Stimulated activated CD4-positive, alpha-beta T cell treated with anti-CD3 and anti-CD28 coated beads, TNF-alpha, amount 100 ng/mL, for 4 hours (primary cell): ENCODE data around the gene TMEFF2.
"Not testable (repeated sequence)": the region's sequence is repeated elsewhere in the genome, so short reads cannot be mapped to it uniquely, and the experiment has no call there.

Source experiments
- DNase-seq, 3 experiments: peaks; one replicate each; pipeline ENCODE4 v3.0.0-alpha.2; 2020; ENCODE audit warnings: low read depth in 3 of 3

The TMEFF2 gene

DNA sequence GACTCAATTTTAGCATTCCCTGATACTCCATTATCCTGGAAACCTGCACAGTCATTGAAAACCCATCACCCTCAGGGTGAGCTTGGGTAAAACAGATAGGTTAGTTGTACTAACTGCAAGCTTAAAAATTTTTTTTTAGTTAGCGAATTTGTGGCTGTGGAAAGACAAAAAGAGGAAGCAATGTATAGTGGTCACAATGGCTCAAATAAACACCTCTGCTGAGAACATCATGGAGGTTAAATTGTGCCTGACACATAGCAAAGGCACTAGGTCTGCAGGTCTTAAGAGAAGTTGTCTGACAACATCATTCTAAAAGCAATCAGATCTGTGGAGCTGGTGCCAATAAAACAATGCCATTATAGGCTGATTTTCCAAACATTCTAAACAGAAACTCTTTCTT, 263.4 kb downstream of the TMEFF2 start:
- no peak for DNase-seq

DNA sequence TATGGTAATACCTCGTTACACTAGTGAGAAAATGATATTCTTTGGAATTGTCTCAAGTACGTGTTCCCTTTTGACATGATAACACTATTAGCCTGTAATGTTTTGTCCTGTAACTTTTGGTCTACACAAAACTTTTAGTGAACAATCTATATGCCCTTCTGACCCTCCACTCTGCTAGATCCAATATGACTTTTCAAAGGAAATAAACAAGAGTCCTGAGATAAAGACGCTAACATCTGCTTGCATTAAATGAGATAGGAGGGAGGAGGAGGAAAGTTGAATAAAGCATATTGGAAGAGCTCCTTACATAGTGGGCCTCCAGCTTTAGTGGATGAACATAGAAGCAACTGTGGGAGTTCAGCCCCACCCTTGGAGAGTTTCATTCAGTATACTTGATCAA, 264.5 kb downstream of the TMEFF2 start:
- no peak for DNase-seq

DNA sequence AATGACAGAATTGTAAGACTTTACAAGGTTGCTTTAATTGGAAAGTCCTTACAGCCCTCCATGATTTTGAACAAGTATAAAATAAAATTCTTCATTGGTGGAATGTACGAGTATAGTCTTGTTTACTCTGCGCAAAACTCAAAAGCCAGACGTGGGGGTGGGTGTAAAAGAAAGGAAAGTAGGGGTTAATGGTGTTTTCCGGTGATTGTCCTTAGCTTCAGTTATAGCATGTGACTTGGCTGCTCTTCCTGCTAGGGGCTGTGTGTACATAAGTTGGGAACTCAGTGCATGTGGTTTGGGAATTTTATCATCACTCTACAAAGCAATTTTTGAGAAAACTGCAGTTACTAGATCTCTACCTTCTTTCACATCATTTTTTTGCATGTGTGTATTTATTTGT, 265.4 kb downstream of the TMEFF2 start:
- no peak for DNase-seq

DNA sequence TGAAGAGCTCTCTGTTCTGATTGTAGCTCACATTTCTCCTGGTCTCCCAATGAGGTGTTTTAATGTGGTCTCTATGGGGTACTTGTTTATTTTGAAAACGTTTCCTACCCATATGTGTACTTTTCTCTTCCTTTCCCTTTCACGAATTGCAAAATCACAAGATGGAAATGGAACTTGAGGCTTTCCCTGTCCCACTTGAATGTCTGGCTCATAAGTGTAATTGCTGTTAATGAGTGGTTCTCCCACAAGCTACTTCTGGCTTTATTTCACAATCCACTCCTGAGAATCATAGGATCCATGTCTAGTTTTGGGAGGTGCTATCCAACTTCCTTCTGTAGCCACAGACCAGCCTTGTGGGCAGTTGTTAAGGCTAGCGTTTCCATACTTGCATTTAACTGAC, 266.7 kb downstream of the TMEFF2 start:
- DNase-seq, result no peak

DNA sequence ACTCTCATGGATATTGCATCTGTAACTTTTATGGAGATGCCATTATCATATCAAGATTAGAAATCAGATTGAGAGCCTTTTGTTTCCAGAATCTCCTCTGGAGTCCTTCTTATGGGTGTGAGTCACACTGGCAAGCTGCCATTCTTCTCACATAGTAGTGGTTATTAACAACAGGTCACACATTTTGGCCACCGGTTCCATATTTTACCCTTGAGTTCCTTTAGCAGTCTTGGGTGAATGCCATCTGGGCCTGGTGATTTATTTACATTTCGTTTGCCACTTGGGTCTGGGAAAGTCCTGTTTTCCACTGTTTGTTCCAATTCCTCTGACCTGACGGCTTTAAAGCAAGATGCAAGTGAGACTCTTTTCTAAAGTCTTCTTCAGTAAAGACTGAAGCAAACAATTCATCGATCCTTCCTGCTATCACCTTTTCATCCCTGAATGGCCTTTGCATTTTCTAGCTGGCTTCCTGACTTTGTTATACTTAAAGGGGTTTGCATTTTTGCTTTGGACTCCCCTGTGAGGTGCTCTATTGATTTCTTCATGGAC, 267.3 kb downstream of the TMEFF2 start:
- DNase-seq, result no peak

DNA sequence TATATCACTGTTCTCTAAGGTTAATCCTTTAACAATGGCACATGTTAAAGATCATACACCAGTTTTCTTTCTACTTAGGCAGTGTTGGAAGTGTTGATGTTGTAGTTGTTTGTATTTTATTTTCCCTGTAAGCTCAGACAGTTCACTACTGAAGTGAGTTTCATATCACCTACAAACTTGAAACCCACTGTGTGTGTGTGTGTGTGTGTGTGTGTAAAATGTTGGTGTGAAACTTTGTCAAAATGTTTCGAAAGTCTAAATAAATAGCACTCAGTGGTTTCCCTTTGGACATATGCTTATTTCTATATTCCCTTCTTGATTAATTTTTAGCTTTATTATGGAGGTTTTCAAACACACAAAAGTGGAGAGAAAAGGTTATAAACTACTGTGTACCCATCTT, 268.1 kb downstream of the TMEFF2 start:
- no peak for DNase-seq

DNA sequence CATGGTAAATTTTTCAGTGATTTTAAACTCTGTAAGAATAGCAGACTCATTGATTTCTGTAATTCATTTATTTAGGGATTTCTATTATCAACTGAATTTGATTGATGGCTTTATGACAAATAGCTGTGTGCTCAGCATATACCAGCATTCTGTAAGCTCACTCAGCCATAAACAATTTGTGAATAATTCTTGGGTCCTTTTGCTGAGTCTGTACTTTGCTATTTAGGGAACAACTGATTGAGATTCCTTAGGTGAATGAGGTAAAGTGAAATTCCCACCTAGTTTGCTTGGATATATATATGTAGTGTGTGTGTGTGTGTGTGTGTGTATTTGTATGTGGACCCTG, 271.1 kb downstream of the TMEFF2 start:
- no peak for DNase-seq

DNA sequence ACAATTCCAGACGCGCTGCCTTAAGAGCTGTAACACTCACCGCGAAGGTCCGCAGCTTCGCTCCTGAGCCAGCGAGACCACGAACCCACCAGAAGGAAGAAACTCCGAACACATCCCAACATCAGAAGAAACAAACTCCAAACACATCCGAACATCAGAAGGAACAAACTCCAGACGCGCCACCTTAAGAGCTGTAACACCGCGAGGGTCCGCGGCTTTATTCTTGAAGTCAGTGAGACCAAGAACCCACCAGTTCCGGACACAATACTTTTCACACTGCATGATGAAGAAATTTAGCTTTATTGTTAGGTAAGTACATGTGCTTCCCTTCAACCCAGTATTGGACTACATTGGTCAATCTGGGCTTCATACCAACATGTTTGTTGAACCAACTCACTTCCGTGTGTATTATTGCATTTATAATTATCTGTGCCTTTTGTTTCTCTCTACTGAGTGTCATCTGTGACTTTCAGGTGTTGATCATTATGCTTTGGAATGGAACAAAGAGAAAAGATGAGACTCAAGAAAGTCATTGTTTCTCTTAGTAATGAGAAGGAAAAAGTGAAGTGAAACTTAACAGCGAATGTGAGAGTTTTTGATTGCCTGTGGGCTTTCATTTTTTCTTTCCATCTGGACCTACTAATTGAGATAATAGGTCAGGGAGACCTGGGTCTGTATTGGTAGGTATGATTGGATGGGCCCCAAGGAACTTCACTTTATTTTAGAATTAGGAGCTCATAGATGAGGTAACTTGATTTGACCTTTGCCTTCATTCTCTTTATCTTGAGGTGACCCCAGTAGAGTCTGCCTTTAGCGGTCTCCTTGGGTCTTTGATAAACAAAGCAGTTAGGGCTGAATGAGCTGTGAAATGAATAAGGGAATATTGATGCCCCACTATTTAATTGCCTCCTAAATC, 271.7 kb downstream of the TMEFF2 start:
- no peak for DNase-seq

DNA sequence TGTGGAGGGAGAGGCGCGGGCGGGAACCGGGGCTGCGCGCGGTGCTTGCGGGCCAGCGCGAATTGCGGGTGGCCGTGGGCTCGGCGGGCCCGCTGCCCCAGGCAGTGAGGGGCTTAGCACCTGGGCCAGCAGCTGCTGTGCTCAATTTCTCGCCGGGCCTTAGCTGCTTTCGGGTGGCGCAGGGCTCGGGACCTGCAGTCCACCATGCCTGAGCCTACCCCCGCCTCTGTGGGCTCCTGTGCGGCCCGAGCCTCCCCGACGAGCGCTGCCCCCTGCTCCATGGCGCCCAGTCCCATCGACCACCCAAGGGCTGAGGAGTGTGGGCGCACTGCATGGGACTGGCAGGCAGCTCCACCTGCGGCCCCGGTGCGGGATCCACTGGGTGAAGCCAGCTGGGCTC, 273.1 kb downstream of the TMEFF2 start:
- not testable (repeated sequence) for DNase-seq

DNA sequence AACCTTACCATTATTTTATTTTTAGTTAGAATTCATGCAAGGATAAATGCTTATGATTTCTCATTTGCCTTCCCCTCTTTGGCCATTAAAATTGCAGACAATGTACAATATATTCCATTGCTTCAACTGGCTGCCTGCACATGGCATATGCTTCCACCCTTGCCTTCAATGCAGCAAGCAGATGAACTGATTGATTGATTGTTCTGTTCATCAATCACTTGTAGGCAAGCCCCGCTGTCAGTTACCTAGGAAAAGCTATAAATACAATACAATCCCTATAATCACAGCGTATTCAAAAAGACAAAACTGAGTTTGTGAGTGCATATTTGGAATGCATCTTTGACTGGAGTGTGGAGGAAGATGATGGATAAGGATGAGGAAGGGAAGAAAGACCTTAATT, 274.2 kb downstream of the TMEFF2 start:
- DNase-seq, result no peak

DNA sequence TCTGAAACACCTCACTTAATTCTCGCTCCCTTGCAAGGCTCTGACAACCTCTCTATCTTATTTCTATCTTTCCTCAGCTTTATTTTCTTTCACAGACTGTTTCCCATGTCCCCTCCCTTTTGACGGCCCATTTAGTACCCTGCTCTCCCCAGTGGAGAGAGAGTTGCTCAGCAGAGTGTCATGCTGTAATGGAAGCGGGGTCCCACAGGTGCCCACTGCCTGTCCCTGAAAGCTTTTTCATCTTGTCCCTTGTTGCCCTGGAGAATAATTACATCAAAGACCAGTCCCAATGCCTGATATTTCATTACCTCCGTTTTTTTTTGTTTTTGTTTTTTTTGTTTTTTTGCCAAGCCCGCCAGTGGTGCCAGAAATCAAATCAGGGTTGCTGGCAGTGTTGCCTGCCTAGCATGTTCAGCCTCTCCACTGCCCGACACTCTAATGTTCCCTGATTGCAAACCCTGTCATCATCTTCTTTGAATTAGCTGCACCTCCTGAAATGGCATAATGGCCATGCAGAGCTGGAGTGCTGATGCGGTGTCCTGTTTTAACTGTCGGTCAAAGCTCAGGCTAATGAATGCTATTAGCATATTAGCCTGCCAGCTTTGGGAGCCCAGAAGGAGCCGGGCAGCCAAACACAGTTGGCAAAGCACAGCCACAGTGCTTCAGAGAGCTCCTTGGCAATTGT, 276.6 kb downstream of the TMEFF2 start:
- DNase-seq, result no peak

DNA sequence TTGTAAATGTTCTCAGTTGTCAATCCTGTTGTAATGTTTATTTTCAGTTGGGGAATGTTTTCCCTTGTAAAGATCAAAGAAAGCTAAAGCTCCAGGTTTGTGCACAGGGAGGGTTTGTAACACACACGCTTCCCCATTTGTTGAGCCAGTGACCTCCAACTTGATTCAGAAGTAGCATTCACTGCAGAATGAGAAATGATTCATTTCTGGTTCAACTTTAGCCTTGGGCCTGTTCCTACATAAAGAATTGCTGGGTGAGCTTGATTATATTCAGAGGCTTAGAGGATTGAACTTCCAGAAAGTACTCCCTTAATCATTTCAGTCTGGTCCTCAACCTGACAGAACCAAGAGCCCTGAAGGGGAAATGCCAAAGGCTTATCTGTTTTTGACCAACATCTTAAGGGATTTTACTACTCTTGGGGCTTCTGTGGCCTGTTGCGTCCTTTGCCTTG, 277.3 kb downstream of the TMEFF2 start:
- DNase-seq, result no peak

DNA sequence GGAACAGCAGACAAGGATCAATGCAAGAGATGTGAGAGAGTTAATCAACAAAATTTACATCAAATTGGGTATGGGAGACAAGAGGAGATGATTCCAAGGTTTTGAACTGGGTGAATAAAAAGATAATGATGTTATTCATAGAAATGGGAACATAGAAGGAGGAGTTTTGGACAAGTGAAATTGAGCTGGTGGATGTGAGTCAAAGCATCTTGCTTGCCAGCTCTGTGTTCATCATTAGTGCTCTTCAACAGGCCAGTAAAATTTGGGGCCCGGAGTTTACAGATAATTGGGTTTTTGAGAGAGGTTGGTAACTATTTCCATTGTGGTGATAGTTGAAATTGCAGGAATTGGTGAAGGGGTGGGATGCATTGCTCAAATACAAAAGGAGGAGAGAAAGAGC, 277.9 kb downstream of the TMEFF2 start:
- no peak for DNase-seq

DNA sequence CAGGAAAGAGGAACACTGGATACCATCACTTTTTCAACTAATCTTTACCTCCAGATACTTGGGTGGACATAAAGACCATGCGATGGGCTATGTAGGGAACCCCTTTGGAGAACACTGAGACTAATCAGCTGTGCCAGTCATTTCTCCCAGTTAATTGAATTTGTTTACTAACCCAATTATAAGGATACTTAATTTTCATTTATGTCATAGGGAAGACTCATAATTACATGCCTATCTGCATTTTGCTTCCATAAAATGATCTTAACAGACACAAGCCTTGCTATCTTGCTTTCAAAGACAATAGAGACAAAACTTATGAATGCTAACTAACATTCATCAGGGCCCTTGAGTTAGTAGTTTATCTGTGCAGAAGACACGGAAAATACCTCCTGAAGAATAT, 279.0 kb downstream of the TMEFF2 start:
- DNase-seq, result no peak

DNA sequence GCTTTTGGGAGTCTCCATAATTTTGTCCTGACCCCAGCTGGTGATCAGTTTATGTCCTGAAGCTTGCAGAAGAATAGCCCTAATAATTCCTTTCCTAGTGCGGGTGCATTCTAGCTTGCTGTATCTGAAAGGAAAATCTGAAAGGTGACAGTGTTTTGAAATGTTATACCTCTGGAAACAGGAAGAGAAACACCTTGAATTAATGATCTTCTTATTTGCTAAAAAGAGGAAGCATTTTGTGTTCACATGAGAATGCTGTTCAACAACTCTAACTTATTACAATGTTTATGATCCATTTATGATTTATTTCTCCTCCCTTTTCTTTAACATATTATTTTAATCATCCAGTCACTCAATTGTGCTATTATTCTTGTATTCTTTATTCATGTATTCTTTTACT, 280.9 kb downstream of the TMEFF2 start:
- no peak for DNase-seq

DNA sequence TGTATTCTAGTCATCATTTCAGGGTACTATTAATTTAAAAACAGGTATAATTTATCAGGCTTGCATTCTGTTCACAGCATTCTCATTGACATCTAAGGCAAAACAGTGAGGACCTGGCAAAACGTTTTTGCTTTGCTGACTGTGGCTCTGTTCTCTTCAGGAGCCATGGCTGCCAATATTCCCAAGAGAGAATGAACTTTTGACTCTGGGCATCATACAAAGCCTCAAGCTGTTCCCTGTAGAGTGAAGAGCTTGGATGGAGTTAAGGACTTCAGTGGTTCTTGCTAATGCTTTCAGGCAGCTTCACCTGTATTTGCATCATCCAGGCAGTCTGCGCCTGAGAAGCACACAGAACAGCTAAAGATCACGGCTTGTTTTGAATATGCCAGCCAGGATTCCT, 282.0 kb downstream of the TMEFF2 start:
- DNase-seq, result no peak

DNA sequence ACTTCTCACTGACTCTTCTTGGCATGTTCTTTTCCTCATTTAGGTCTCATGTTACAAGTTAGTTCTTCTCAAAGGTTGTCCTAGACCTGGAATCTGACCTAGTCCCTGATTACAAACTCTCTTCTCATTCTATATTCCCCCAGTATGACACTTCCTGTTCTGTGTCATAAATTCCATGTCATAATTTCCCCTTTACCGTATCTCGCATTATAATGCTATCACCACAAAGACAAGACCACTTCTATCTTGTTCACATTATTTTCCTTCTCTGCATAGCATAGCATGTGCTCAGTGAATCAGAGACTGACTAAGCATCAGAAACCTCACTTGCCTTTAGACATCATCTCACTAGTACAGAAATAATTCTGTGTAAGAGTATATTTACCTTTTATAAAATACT, 284.2 kb downstream of the TMEFF2 start:
- DNase-seq, result no peak

DNA sequence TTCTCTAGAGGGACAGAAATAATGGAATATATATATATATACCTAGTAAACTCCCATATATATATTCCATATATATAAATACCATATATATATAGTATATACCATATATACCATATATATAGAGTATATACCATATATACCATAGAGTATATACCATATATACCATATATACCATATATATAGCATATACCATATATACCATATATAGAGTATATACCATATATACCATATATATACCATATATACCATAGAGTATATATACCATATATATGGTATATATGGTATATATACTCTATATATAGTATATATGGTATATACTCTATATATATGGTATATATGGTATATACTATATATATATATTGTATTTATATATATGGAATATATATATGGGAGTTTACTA, 285.9 kb downstream of the TMEFF2 start:
- no peak for DNase-seq

DNA sequence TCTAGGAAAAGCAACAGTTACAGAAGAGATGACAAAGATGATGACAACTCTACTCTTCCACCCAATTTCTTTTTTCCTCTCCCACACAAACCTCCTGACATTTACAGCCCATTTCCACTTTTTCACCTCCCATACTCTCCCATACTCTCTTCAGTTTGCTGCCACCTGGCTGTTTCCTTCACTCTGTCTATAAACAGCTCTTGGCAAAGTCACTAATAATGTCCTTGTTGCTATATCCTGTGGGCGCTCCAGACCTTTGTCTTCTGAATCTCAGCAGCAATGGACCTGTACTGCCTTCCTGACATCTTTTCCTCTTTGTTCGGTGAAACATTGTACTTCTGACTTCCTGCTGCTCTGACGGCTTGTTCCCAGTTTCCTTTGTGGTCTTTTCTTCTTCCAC, 287.2 kb downstream of the TMEFF2 start:
- no peak for DNase-seq

DNA sequence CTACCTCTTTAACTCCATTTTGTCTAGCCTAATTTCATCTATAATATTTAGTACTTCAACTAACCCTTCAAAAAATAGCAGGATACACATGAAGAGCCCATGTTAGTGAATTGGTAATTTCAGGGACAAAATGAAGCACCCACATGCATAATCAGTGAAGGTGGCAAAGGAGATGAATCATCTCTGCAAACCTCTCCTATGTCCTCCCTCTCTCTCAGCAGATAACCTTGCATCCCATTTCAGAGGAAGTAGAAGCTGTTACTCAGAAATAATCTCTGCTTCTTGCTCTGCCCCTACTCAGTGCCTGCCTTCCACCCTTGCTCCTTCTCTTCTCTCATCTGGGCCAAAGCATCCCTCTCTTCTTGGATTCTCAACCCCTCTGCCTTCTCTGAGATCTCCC, 287.6 kb downstream of the TMEFF2 start:
- no peak for DNase-seq

DNA sequence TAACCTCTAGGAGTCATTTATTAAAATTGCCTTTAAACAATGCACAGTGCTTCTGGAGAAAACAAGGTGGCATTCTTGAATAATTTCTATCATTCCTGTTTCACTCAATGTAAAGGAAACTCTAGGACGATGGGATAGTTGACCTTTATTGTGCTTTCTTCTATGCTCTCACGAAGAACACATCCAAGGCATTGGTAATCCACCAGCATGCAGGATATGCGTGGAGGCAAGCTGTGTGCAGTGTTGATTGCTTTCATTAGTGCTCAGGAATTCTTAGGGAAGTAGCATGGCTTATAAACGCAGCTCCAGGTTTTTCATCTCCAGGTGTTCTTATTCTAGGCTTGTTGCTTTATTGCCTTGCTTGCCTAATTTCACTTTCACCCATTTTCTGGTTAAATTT, 289.4 kb downstream of the TMEFF2 start:
- DNase-seq, result no peak

DNA sequence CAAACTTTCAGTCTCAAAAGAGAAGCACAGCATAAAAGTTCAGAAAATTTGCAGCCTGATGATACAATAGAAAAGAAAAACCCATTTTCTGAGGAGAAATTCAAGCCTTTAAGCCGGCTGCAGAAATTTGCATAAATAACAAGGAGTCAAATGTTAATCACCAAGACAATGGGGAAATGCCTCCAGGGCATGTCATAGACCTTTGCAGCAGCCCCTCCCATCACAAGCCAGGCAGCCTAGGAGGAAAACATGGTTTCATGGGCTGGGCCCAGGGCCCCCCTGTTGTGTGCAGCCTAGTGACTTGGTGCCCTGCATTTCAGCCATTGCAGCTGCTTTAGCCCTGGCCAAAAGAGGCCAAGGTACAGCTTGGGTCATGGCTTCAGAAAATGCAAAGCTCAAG, 293.7 kb downstream of the TMEFF2 start:
- DNase-seq, result no peak

DNA sequence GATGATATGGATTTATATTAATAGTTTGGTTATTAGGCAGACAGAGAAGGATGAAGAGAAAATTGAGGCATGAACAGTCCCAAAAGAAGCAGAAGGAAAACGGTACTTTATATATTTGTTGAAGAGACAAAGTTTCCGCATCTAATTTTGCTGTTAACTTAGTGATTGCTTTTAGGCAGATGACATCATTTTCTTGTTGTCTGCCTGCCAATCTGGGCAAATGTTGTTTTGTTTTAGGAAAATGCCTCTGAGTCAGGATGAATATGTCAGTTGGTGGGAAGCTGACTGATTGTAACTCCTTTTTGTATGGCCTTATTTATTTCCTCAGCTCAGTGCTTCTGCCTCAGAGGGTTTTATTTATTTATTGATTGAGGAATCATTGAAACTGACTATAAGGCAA, 295.3 kb downstream of the TMEFF2 start:
- DNase-seq, result no peak
